Central memory CD8-positive, alpha-beta T cell (primary cell): Measurements from ENCODE around the gene PLEKHO2.
"Not testable (repeated sequence)": the region's sequence is repeated elsewhere in the genome, so short reads cannot be mapped to it uniquely, and the experiment has no call there.

Source experiments
- ATAC-seq: fragments of 150-1000 bp; cut with Tn5 transposase; replicated peaks from 2 replicates; pipeline ENCODE4 v1.10.0; 2022; ENCODE audit warnings: mild to moderate bottlenecking, moderate FRiP score, moderate number of reproducible peaks; ENCODE audit not compliant: poor library complexity, severe bottlenecking; ENCODE audit errors: extremely low read depth
- DNase-seq, 2 donors: peaks; one replicate each; pipeline ENCODE4 v3.0.0; 2021; ENCODE audit warnings: low spot score in 2 of 2
- H3K27ac Mint-ChIP-seq: one replicate; pipeline ENCODE4 v1.8.0; 2022; ENCODE audit warnings: low read depth, mild to moderate bottlenecking, moderate library complexity, mixed read lengths
- H3K27me3 Mint-ChIP-seq: one replicate; pipeline ENCODE4 v1.8.0; 2022; ENCODE audit warnings: mixed read lengths
- H3K36me3 Mint-ChIP-seq: one replicate; pipeline ENCODE4 v1.8.0; 2022; ENCODE audit warnings: mild to moderate bottlenecking, moderate library complexity, mixed read lengths; ENCODE audit not compliant: insufficient read depth
- H3K4me1 Mint-ChIP-seq: one replicate; pipeline ENCODE4 v1.8.0; 2022; ENCODE audit warnings: mixed read lengths
- H3K4me3 Mint-ChIP-seq: one replicate; pipeline ENCODE4 v1.8.0; 2022; ENCODE audit warnings: mild to moderate bottlenecking, moderate library complexity, mixed read lengths
- H3K9me3 Mint-ChIP-seq: one replicate; pipeline ENCODE4 v1.8.0; 2022; ENCODE audit warnings: mixed read lengths

Gene PLEKHO2

GRCh38 chr15:64841344-64842095 lies at the start of gene PLEKHO2:
Gene PLEKHO2, plus strand, starts transcription at chr15:64841915. Its CDS starts 102 bp downstream, at chr15:64842017.
- Mint-ChIP-seq H3K36me3 (peaks cover 8% of the 10 kb centered on the region), H3K4me1 (peaks cover 77% of the 10 kb centered on the region), H3K27ac (peak within 1 kb of the TSS; percentile 89), H3K4me3 (peak within 1 kb of the TSS; percentile 95), H3K27me3 (no peaks in the 10 kb centered on the region), H3K9me3 (no peaks in the 10 kb centered on the region)
- DNase-seq = peak; percentile 70 to 81
- peak; percentile 82 for ATAC-seq

- Mint-ChIP-seq H3K4me3 (no peak overlapping the region), H3K36me3 (no peaks in the 10 kb centered on the region), H3K4me1 (no peaks in the 10 kb centered on the region), H3K27ac (no peak overlapping the region), H3K27me3 (no peaks in the 10 kb centered on the region), H3K9me3 (no peaks in the 10 kb centered on the region)
- ATAC-seq (no peak), DNase-seq (no peak)
Measured at GRCh38 chr15:64792282-64792681, 49.4 kb upstream of the PLEKHO2 start.

- not testable (repeated sequence) for ATAC-seq, H3K36me3 Mint-ChIP-seq, DNase-seq, H3K4me3 Mint-ChIP-seq, H3K4me1 Mint-ChIP-seq, H3K27ac Mint-ChIP-seq, H3K9me3 Mint-ChIP-seq, H3K27me3 Mint-ChIP-seq
Measured at GRCh38 chr15:64795299-64795698, 46.4 kb upstream of the PLEKHO2 start.

- not testable (repeated sequence) for H3K4me1 Mint-ChIP-seq, H3K27me3 Mint-ChIP-seq, H3K27ac Mint-ChIP-seq, H3K36me3 Mint-ChIP-seq, H3K9me3 Mint-ChIP-seq, ATAC-seq, DNase-seq, H3K4me3 Mint-ChIP-seq
Measured at GRCh38 chr15:64795921-64796320, 45.8 kb upstream of the PLEKHO2 start.

- H3K27ac Mint-ChIP-seq, H3K4me1 Mint-ChIP-seq, DNase-seq, H3K4me3 Mint-ChIP-seq, H3K27me3 Mint-ChIP-seq, H3K36me3 Mint-ChIP-seq, ATAC-seq, H3K9me3 Mint-ChIP-seq: not testable (repeated sequence)
Measured at GRCh38 chr15:64798905-64799304, 42.8 kb upstream of the PLEKHO2 start.

GRCh38 chr15:64800476-64800875 lies 41.2 kb upstream of the PLEKHO2 start:
- ATAC-seq (no peak), DNase-seq (no peak)
- no peaks in the 10 kb centered on the region for H3K4me1 Mint-ChIP-seq
- no peaks in the 10 kb centered on the region for H3K27me3 Mint-ChIP-seq
- no peak overlapping the region for H3K27ac Mint-ChIP-seq
- no peak overlapping the region for H3K4me3 Mint-ChIP-seq
- no peaks in the 10 kb centered on the region for H3K36me3 Mint-ChIP-seq
- H3K9me3 Mint-ChIP-seq = no peaks in the 10 kb centered on the region

- H3K9me3 Mint-ChIP-seq = no peaks in the 10 kb centered on the region
- no peak overlapping the region for H3K4me3 Mint-ChIP-seq
- H3K27ac Mint-ChIP-seq = no peak overlapping the region
- H3K36me3 Mint-ChIP-seq = no peaks in the 10 kb centered on the region
- DNase-seq (no peak), ATAC-seq (no peak)
- peaks cover 11% of the 10 kb centered on the region for H3K27me3 Mint-ChIP-seq
- no peaks in the 10 kb centered on the region for H3K4me1 Mint-ChIP-seq
Measured at GRCh38 chr15:64803526-64803925, 38.2 kb upstream of the PLEKHO2 start.

- peaks cover under 1% of the 10 kb centered on the region for H3K4me1 Mint-ChIP-seq
- no peak overlapping the region for H3K4me3 Mint-ChIP-seq
- no peak overlapping the region for H3K27ac Mint-ChIP-seq
- peaks cover 11% of the 10 kb centered on the region for H3K27me3 Mint-ChIP-seq
- ATAC-seq (no peak), DNase-seq (no peak)
- H3K9me3 Mint-ChIP-seq = no peaks in the 10 kb centered on the region
- H3K36me3 Mint-ChIP-seq = no peaks in the 10 kb centered on the region
Measured at GRCh38 chr15:64804619-64805018, 37.1 kb upstream of the PLEKHO2 start.

- Mint-ChIP-seq H3K4me1 (peaks cover 7% of the 10 kb centered on the region), H3K27ac (peak overlapping the region; percentile 78), H3K36me3 (peaks cover 4% of the 10 kb centered on the region), H3K9me3 (no peaks in the 10 kb centered on the region), H3K4me3 (no peak overlapping the region), H3K27me3 (peaks cover 11% of the 10 kb centered on the region)
- ATAC-seq (no peak), DNase-seq (no peak)
Measured at GRCh38 chr15:64806509-64806908, 35.2 kb upstream of the PLEKHO2 start.

GRCh38 chr15:64807051-64807749 lies 34.5 kb upstream of the PLEKHO2 start:
- Mint-ChIP-seq H3K9me3 (no peaks in the 10 kb centered on the region), H3K4me3 (no peak overlapping the region), H3K27ac (no peak overlapping the region), H3K4me1 (peaks cover 7% of the 10 kb centered on the region), H3K27me3 (peaks cover 11% of the 10 kb centered on the region), H3K36me3 (peaks cover 4% of the 10 kb centered on the region)
- no peak for DNase-seq
- ATAC-seq = no peak

GRCh38 chr15:64807751-64808222 lies 33.9 kb upstream of the PLEKHO2 start:
- ATAC-seq (no peak), DNase-seq (no peak)
- Mint-ChIP-seq H3K27me3 (peaks cover 11% of the 10 kb centered on the region), H3K4me3 (no peak overlapping the region), H3K4me1 (peaks cover 7% of the 10 kb centered on the region), H3K36me3 (peaks cover 4% of the 10 kb centered on the region), H3K27ac (no peak overlapping the region), H3K9me3 (no peaks in the 10 kb centered on the region)

- Mint-ChIP-seq H3K9me3 (no peaks in the 10 kb centered on the region), H3K36me3 (peaks cover 4% of the 10 kb centered on the region), H3K4me3 (no peak overlapping the region), H3K27me3 (peaks cover 11% of the 10 kb centered on the region), H3K4me1 (peaks cover 7% of the 10 kb centered on the region), H3K27ac (no peak overlapping the region)
- DNase-seq = no peak
- ATAC-seq = no peak
Measured at GRCh38 chr15:64808785-64809453, 32.8 kb upstream of the PLEKHO2 start.
